HepG2 (cell line): ENCODE data around the gene PTGDR2. TPM values are rescaled to one million over a fixed set of nuclear protein-coding genes. Genes with fewer than 3 reads are reported as not detected.

Experiments used
- ATAC-seq: fragments of 200-7000 bp; cut with Tn5 transposase; 3 replicates; pipeline ENCODE4 v1.9.1; 2020; ENCODE audit warnings: mild to moderate bottlenecking, moderate library complexity
- BruUV-seq: library from RNA; stranded (reverse); fragments of 400-500 nt; replicated peaks from 2 replicates; lab custom pipeline; 2021; lab: Mats Ljungman, UMichigan
- CTCF ChIA-PET: fragments of 300-600 bp; formaldehyde crosslinking; extraction: SDS; loops from one replicate; lab custom pipeline; 2021; ENCODE audit warnings: low total read pairs, inconsistent platforms, low intra/inter-chr PET ratio; lab: Yijun Ruan, JAX
- POLR2A ChIA-PET: fragments of 350-600 bp; sonication (Branson Sonifier 250); formaldehyde crosslinking; loops from one replicate; lab custom pipeline; 2020; ENCODE audit warnings: antibody characterized with exemption, inconsistent platforms; lab: Yijun Ruan, JAX
- DNase-seq: peaks from one replicate; pipeline ENCODE4 v3.0.0-alpha.2; 2015; ENCODE audit warnings: low spot score
- FAIRE-seq: peaks from 3 replicates; lab custom pipeline; 2011; peaks lifted over from hg19 to GRCh38; lab: Jason Lieb, UNC
- H2AFZ ChIP-seq: one replicate; pipeline ENCODE4 v1.6.1; 2011; ENCODE audit warnings: low read length, inconsistent platforms
- H3K27ac ChIP-seq: fragments of 300-600 bp; 3 replicates; pipeline ENCODE4 v1.8.0; 2011; ENCODE audit warnings: mixed run types, mild to moderate bottlenecking, mixed read lengths, low read length, inconsistent platforms; ENCODE audit not compliant: insufficient read depth; ENCODE audit errors: extremely low read length
- H3K27me3 ChIP-seq, 2 experiments: fragments of 200-600 bp in 1 of 2; 2 replicates in 1 of 2; 3 replicates in 1 of 2; pipeline versions ENCODE4 v1.6.0 to v1.8.0; 2011; ENCODE audit warnings: low read length in 2 of 2, mild to moderate bottlenecking in 2 of 2, moderate library complexity in 2 of 2, inconsistent platforms in 1 of 2; ENCODE audit not compliant: insufficient read depth in 2 of 2, control insufficient read depth in 1 of 2
- H3K36me3 ChIP-seq, 2 experiments: fragments of 200-600 bp in 1 of 2; replicated peaks in 1 of 2; 2 replicates in 1 of 2; 3 replicates in 1 of 2; pipeline versions ENCODE4 v1.5.1 to v1.8.0; 2011; ENCODE audit warnings: low read length in 2 of 2, inconsistent platforms in 1 of 2; ENCODE audit not compliant: insufficient read depth in 2 of 2, control insufficient read depth in 1 of 2
- H3K4me1 ChIP-seq: 2 replicates; pipeline ENCODE4 v1.5.1; 2012; ENCODE audit warnings: low read length, inconsistent platforms; ENCODE audit not compliant: insufficient read depth
- H3K4me2 ChIP-seq: 2 replicates; pipeline ENCODE4 v1.6.0; 2011; ENCODE audit warnings: low read depth, low read length, inconsistent platforms
- H3K4me3 ChIP-seq, 3 experiments: fragments of 200-600 bp in 1 of 3; sonication (generic), shearing (Covaris generic) in 1 of 3; replicated peaks in 1 of 3; 2 replicates each; pipeline ENCODE4 v1.5.1; 2011 to 2016; ENCODE audit warnings: low read length in 3 of 3, inconsistent platforms in 2 of 3, low read depth in 2 of 3, mild to moderate bottlenecking in 2 of 3, control low read depth in 1 of 3, mixed read lengths in 1 of 3; ENCODE audit not compliant: insufficient read depth in 1 of 3
- H3K79me2 ChIP-seq: one replicate; pipeline ENCODE4 v1.6.1; 2011; ENCODE audit warnings: low read length, inconsistent platforms; ENCODE audit not compliant: insufficient read depth
- H3K9ac ChIP-seq: 2 replicates; pipeline ENCODE4 v1.6.0; 2011; ENCODE audit warnings: mild to moderate bottlenecking, low read depth, low read length, inconsistent platforms; ENCODE audit not compliant: insufficient read depth
- H3K9me3 ChIP-seq: 2 replicates; pipeline ENCODE4 v1.5.1; 2012; ENCODE audit warnings: mild to moderate bottlenecking, low read length
- H4K20me1 ChIP-seq: 2 replicates; pipeline ENCODE4 v1.6.0; 2011; ENCODE audit warnings: inconsistent platforms, mild to moderate bottlenecking, low read length, moderate library complexity; ENCODE audit not compliant: insufficient read depth
- GATA4 ChIP-seq: sonication (generic); IDR thresholded peaks from 2 replicates; pipeline ENCODE4 v1.6.1; 2016; ENCODE audit warnings: antibody characterized with exemption, low read depth, borderline replicate concordance
- HBP1 ChIP-seq: IDR thresholded peaks from 2 replicates; pipeline ENCODE4 v1.6.1; 2016; ENCODE audit warnings: low read depth, control low read depth
- KAT7 ChIP-seq: IDR thresholded peaks from 2 replicates; pipeline ENCODE4 v1.6.1; 2018; ENCODE audit warnings: borderline replicate concordance, missing compliant biosample characterization
- KDM1A ChIP-seq: IDR thresholded peaks from 2 replicates; pipeline ENCODE4 v1.6.1; 2016; ENCODE audit warnings: missing compliant biosample characterization
- LCORL ChIP-seq, 2 experiments: fragments of 450-650 bp in 1 of 2; sonication (generic) in 1 of 2; formaldehyde crosslinking in 1 of 2; IDR thresholded peaks; 2 replicates each; pipeline versions ENCODE4 v1.5.0 to v1.6.1; 2017 to 2020; ENCODE audit warnings: antibody characterized with exemption in 1 of 2, missing genetic modification reagents in 1 of 2
- MEF2D ChIP-seq: sonication (generic); formaldehyde crosslinking; IDR thresholded peaks from 2 replicates; pipeline ENCODE4 v1.5.1; 2020; ENCODE audit warnings: mild to moderate bottlenecking, missing genetic modification reagents
- RFX3 ChIP-seq: IDR thresholded peaks from 2 replicates; pipeline ENCODE4 v1.6.1; 2016; ENCODE audit warnings: missing biosample characterization, missing genetic modification reagents
- TGIF2 ChIP-seq: IDR thresholded peaks from 2 replicates; pipeline ENCODE4 v1.6.1; 2016; ENCODE audit warnings: control low read depth, missing compliant biosample characterization
- ZFP91 ChIP-seq: sonication (generic); formaldehyde crosslinking; IDR thresholded peaks from 2 replicates; pipeline ENCODE4 v1.9.0; 2022; ENCODE audit warnings: missing genetic modification reagents, mild to moderate bottlenecking, borderline replicate concordance
- ZFX ChIP-seq: sonication (generic); formaldehyde crosslinking; IDR thresholded peaks from 2 replicates; pipeline ENCODE4 v1.4.0; 2020; ENCODE audit warnings: mild to moderate bottlenecking, low read depth, missing genetic modification reagents, moderate library complexity
- ZNF230 ChIP-seq: sonication (generic); formaldehyde crosslinking; IDR thresholded peaks from 2 replicates; pipeline ENCODE4 v1.4.0; 2020; ENCODE audit warnings: mild to moderate bottlenecking, missing genetic modification reagents
- ZNF687 ChIP-seq: sonication (generic); formaldehyde crosslinking; IDR thresholded peaks from 2 replicates; pipeline ENCODE4 v1.5.1; 2020; ENCODE audit warnings: mild to moderate bottlenecking, missing genetic modification reagents, moderate library complexity
- ZNF772 ChIP-seq: sonication (generic); formaldehyde crosslinking; IDR thresholded peaks from 2 replicates; pipeline ENCODE4 v1.5.0; 2020; ENCODE audit warnings: mild to moderate bottlenecking, missing genetic modification reagents
- ZNF775 ChIP-seq: sonication (generic); formaldehyde crosslinking; IDR thresholded peaks from 2 replicates; pipeline ENCODE4 v1.4.0; 2020; ENCODE audit warnings: missing genetic modification reagents, mild to moderate bottlenecking, moderate library complexity, borderline replicate concordance
- WGBS: methylation state at CpG from one replicate; pipeline ENCODE4 v1.1.6; 2017; ENCODE audit warnings: low lambda C conversion rate; 5-methylcytosine and 5-hydroxymethylcytosine counted together
- in situ Hi-C: cut with HindIII; loops from 2 replicates; pipeline ENCODE4 v1.10.0; 2017; ENCODE audit warnings: low pct_unique_long_range_greater_than_20kb; ENCODE audit not compliant: extremely low pct_ligation_motif_present
- intact Hi-C: fragments of 100-400 bp; cut with micrococcal nuclease; formaldehyde crosslinking; loops from one replicate; pipeline ENCODE4 v1.10.0; 2022; ENCODE audit not compliant: unreplicated experiment
- polyA plus RNA-seq, 8 experiments: library from polyadenylated mRNA; depleted of rRNA in 3 of 8; stranded (reverse) in 7 of 8; unstranded in 1 of 8; fragments of >200 nt; fragmentation: Illumina TruSeq in 4 of 8; extraction: Trizol in 4 of 8; gene quantifications; 2 replicates each; pipeline versions ENCODE4 v1.2.1 to v1.2.3, GENCODE V29; 2011 to 2016; ENCODE audit warnings: low read depth in 4 of 8, missing spikeins in 1 of 8, mixed read lengths in 1 of 8; ENCODE audit not compliant: insufficient read depth in 1 of 8
- total RNA-seq, 5 experiments: library from RNA; depleted of rRNA; stranded (reverse); fragments of >200 nt; fragmentation: Illumina TruSeq; extraction: Trizol; gene quantifications; 2 replicates each; pipeline ENCODE4 v1.2.3, GENCODE V29; 2016; ENCODE audit warnings: low read depth in 1 of 5

Gene PTGDR2
- total and polyA plus RNA-seq, 2 of the 13 experiments (the other 11 are each of a cell fraction or from before 2014, with no cell fraction given), result 1.9 to 2.5 TPM

- POLR2A ChIA-PET, result interaction anchor here (0.8 to 3.0 kb wide), 3 partner anchors 9 to 43 kb away, joined by 3 to 26 read pairs (median 4); partner anchors contain the start of gene PTGDR2
- CTCF ChIA-PET, result no interaction called here
- ATAC-seq (peak; percentile 53), FAIRE-seq (no peak), DNase-seq (no peak)
- H3K9ac ChIP-seq, result peak overlapping the region; percentile 86
- H3K27ac ChIP-seq, result peak overlapping the region; percentile 68
- peak overlapping the region; percentile 86 for H3K4me2 ChIP-seq
- peaks cover 13% of the 10 kb centered on the region; the same call in 1 of the 2 replicates for H4K20me1 ChIP-seq
- H3K4me3 ChIP-seq, result peak overlapping the region; percentile 80 to 97 (median 88)
- BruUV-seq, result no TSS peak
- peaks cover 12 to 26% of the 10 kb centered on the region in 2 experiments for H3K36me3 ChIP-seq
- in situ Hi-C loops, result no loop called here
- intact Hi-C loops, result loop anchor here (2.0 kb wide), 1 partner anchor 37 kb away; no protein-coding TSS in a partner anchor
- H2AFZ ChIP-seq, result no peak overlapping the region
- WGBS, result 34% methylated on average over 10 of the region's 10 CpGs
- peaks cover 50% of the 10 kb centered on the region for H3K79me2 ChIP-seq
- peaks cover 41% of the 10 kb centered on the region for H3K4me1 ChIP-seq
- H3K9me3 ChIP-seq, result no peaks in the 10 kb centered on the region
- no peaks in the 10 kb centered on the region; a peak in 1 of 5 replicates for H3K27me3 ChIP-seq
- TF ChIP-seq KAT7 (CRISPR knock-in tag) (0 out of 2 replicates have a peak, but pooled peaks have one; percentile 3), TGIF2 (CRISPR knock-in tag) (peak; percentile 68; the same call in 1 of the 2 replicates), GATA4 (no peak), RFX3 (CRISPR knock-in tag) (no peak), ZNF687 (CRISPR knock-in tag) (peak; percentile 50), LCORL (IDR thresholded peaks at IDR 0.05) (no peak), LCORL (CRISPR knock-in tag; IDR thresholded peaks at IDR 0.05) (0 out of 2 replicates have a peak, but pooled peaks have one; percentile 14), ZFP91 (0 out of 2 replicates have a peak, but pooled peaks have one; percentile 19), ZNF772 (CRISPR knock-in tag) (0 out of 2 replicates have a peak, but pooled peaks have one; percentile 20), ZNF775 (0 out of 2 replicates have a peak, but pooled peaks have one; percentile 11), MEF2D (CRISPR knock-in tag) (0 out of 2 replicates have a peak, but pooled peaks have one; percentile 25), ZNF230 (0 out of 2 replicates have a peak, but pooled peaks have one; percentile 6), HBP1 (CRISPR knock-in tag) (peak; percentile 79; the same call in 1 of the 2 replicates), KDM1A (CRISPR knock-in tag) (no peak), ZFX (CRISPR knock-in tag) (no peak; the same call in 1 of the 2 replicates)
Observed at GRCh38 chr11:60844045-60844869, 11.5 kb downstream of the PTGDR2 start.
